ENCODE measurements around the gene NBPF1. TPM values are rescaled to one million over a fixed set of nuclear protein-coding genes. Genes with fewer than 3 reads are reported as not detected.

NBPF1 gene
- total and polyA plus RNA-seq, 9 of the 15 experiments (the other 6 are each of a cell fraction or from before 2014, with no cell fraction given) = 5.2 to 42.6 (median 24.1) TPM

- TF ChIP-seq CHD7 (IDR thresholded peaks at IDR 0.05; ENCODE audit: low read depth, low read length) (peak; percentile 52), AFF1 (IDR thresholded peaks at IDR 0.05; ENCODE audit: low read depth in 1 of 2, partially characterized antibody in 2 of 2) (no peak), ZKSCAN1 (IDR thresholded peaks at IDR 0.05; ENCODE audit: low read depth, low read length) (no peak), CHAMP1 (IDR thresholded peaks at IDR 0.05) (no peak), RB1 (IDR thresholded peaks at IDR 0.05; ENCODE audit: low read depth) (no peak), GTF2E2 (tag; IDR thresholded peaks at IDR 0.05) (no peak), POLR2H (tag; IDR thresholded peaks at IDR 0.05; ENCODE audit: low read depth) (no peak)
Observed at GRCh38 chr1:16613185-16614147, at the start of gene NBPF1 (continued).
